Left ventricle myocardium inferior (tissue), 1 donor: ENCODE results near the gene FBXW11. TPM values are rescaled to one million over a fixed set of nuclear protein-coding genes. Genes with fewer than 3 reads are reported as not detected.

Source experiments
- DNase-seq: peaks from one replicate; pipeline ENCODE4 v3.0.0-alpha.2; 2020
- H3K27ac ChIP-seq: fragments of 200-600 bp; replicated peaks from 2 replicates; pipeline ENCODE4 v1.8.0; 2021
- H3K27me3 ChIP-seq: fragments of 200-600 bp; 2 replicates; pipeline ENCODE4 v1.8.0; 2021; ENCODE audit warnings: low read depth
- H3K36me3 ChIP-seq: fragments of 200-600 bp; 2 replicates; pipeline ENCODE4 v1.8.0; 2021
- H3K4me1 ChIP-seq: fragments of 200-600 bp; 2 replicates; pipeline ENCODE4 v1.8.0; 2021
- H3K4me3 ChIP-seq: fragments of 200-600 bp; 2 replicates; pipeline ENCODE4 v1.8.0; 2021; ENCODE audit warnings: mild to moderate bottlenecking, moderate library complexity
- H3K9me3 ChIP-seq: fragments of 200-600 bp; replicated peaks from 2 replicates; pipeline ENCODE4 v1.8.0; 2021
- CTCF ChIP-seq: fragments of 200-600 bp; IDR thresholded peaks from 2 replicates; pipeline ENCODE4 v1.8.0; 2021; ENCODE audit warnings: antibody characterized with exemption, mild to moderate bottlenecking, borderline replicate concordance
- intact Hi-C: fragments of 100-400 bp; cut with micrococcal nuclease; formaldehyde crosslinking; loops from one replicate; pipeline ENCODE4 v1.11.0; 2022
- long read RNA-seq: library from polyadenylated mRNA; unstranded; transcript quantifications from one replicate; pipeline ENCODE4 v2.0.0, GENCODE V29; 2021
- total RNA-seq: library from RNA; stranded (reverse); fragmentation: NEBNext Ultra II Directional; extraction: Animal tissue kit (Norgen Biotek cat#: 25700); gene quantifications from one replicate; pipeline ENCODE4 v1.2.1, GENCODE V29; 2021
- donor health status: DM: no; HTN: yes; CAD: no; lungs with severe emphysema.

Gene FBXW11
- total RNA-seq, result 69.0 TPM
- long read RNA-seq, full-length matches to known transcripts, result 37 of 49 reads
- long read RNA-seq, partial matches to known transcripts, result 3 of 49 reads
- long read RNA-seq, other reads (novel, unspliced or antisense), result 9 of 49 reads

- no peak for TF ChIP-seq CTCF
- intact Hi-C loops, result loop anchor here (10.0 kb wide), 1 partner anchor 92 kb away; no protein-coding TSS in a partner anchor
- H3K4me1 ChIP-seq, result peaks cover 81% of the 10 kb centered on the region
These were observed at the start of gene FBXW11 for GRCh38 chr5:172006321-172007174. TSS of gene FBXW11 (minus strand) at chr5:172006638. CDS start at chr5:172006502, 136 bp downstream.

GRCh38 chr5:172055996-172056395 is 49.6 kb upstream of the FBXW11 start:
- Histone ChIP-seq H3K9me3 (no peaks in the 10 kb centered on the region), H3K36me3 (peaks cover 59% of the 10 kb centered on the region), H3K4me3 (no peak overlapping the region), H3K27ac (no peak overlapping the region), H3K27me3 (no peaks in the 10 kb centered on the region), H3K4me1 (peaks cover 18% of the 10 kb centered on the region)
- no peak for DNase-seq
- intact Hi-C loops, result no loop called here
- no peak for TF ChIP-seq CTCF

More at GRCh38 chr5:172006321-172007174, at the start of gene FBXW11:
- Histone ChIP-seq H3K36me3 (no peaks in the 10 kb centered on the region), H3K27me3 (no peaks in the 10 kb centered on the region), H3K4me3 (peak within 1 kb of the TSS; percentile 98), H3K27ac (peak within 1 kb of the TSS; percentile 100), H3K9me3 (no peaks in the 10 kb centered on the region)
- DNase-seq, result peak; percentile 95

- H3K36me3 ChIP-seq, result peaks cover 59% of the 10 kb centered on the region
- H3K27ac ChIP-seq, result no peak overlapping the region
- peaks cover 18% of the 10 kb centered on the region for H3K4me1 ChIP-seq
- no peak for DNase-seq
- no peak overlapping the region for H3K4me3 ChIP-seq
- no peaks in the 10 kb centered on the region for H3K9me3 ChIP-seq
- intact Hi-C loops, result no loop called here
- H3K27me3 ChIP-seq, result no peaks in the 10 kb centered on the region
- no peak for TF ChIP-seq CTCF
These were observed 49.0 kb upstream of the FBXW11 start for GRCh38 chr5:172055421-172055820.

- intact Hi-C loops, result no loop called here
- Histone ChIP-seq H3K27ac (no peak overlapping the region), H3K4me3 (no peak overlapping the region), H3K36me3 (peaks cover 59% of the 10 kb centered on the region), H3K9me3 (no peaks in the 10 kb centered on the region), H3K27me3 (no peaks in the 10 kb centered on the region), H3K4me1 (peaks cover 18% of the 10 kb centered on the region)
- TF ChIP-seq CTCF, result no peak
- DNase-seq, result no peak
These were observed 48.2 kb upstream of the FBXW11 start for GRCh38 chr5:172054611-172055153.

- H3K36me3 ChIP-seq, result peaks cover 62% of the 10 kb centered on the region
These were observed 46.2 kb upstream of the FBXW11 start for GRCh38 chr5:172052450-172053236.

More at GRCh38 chr5:172052450-172053236, 46.2 kb upstream of the FBXW11 start:
- H3K27ac ChIP-seq, result peak overlapping the region; percentile 69
- no peaks in the 10 kb centered on the region for H3K27me3 ChIP-seq
- TF ChIP-seq CTCF, result peak; percentile 37
- H3K9me3 ChIP-seq, result no peaks in the 10 kb centered on the region
- DNase-seq, result peak; percentile 70
- intact Hi-C loops, result no loop called here
- peak overlapping the region; percentile 11 for H3K4me3 ChIP-seq
- peaks cover 18% of the 10 kb centered on the region for H3K4me1 ChIP-seq
